ENCODE results near the gene CPO. TPM values are rescaled to one million over a fixed set of nuclear protein-coding genes. Genes with fewer than 3 reads are reported as not detected.

CPO gene
- total RNA-seq, 4 donors from 2014 or later = not detected

GRCh38 chr2:206974551-206974950 is 35.2 kb downstream of the CPO start:
- WGBS, 2 donors (ENCODE audit: low coverage in 1 of 2) = 56 to 68% methylated on average over 2 of the region's 2 CpGs
- in situ Hi-C loops (cut with MboI; ENCODE audit: low pct_ligation_motif_present in 1 of 4, low pct_unique_long_range_greater_than_20kb in 1 of 4, low sequenced_read_pairs in 3 of 4) = loop anchor here in 1 of 4 donors (10.0 kb wide), 1 partner anchor 500 kb away; no protein-coding TSS in a partner anchor
- DNase-seq = no peak

GRCh38 chr2:206978746-206979145 is 39.4 kb downstream of the CPO start:
- WGBS, 2 donors (ENCODE audit: low coverage in 1 of 2) = 80 to 93% methylated on average over 2 to 5 of the region's 5 CpGs

More at GRCh38 chr2:206974551-206974950, 35.2 kb downstream of the CPO start:
- intact Hi-C loops (cut with DNase I; ENCODE audit: low total_unique reads) = loop anchor here (10.0 kb wide), 1 partner anchor 170 kb away; no protein-coding TSS in a partner anchor
- Histone ChIP-seq H3K4me3 (no peak overlapping the region), H3K4me1 (no peaks in the 10 kb centered on the region), H3K27me3 (no peaks in the 10 kb centered on the region), H3K27ac (no peak overlapping the region), H3K9me3 (no peaks in the 10 kb centered on the region), H3K36me3 (no peaks in the 10 kb centered on the region)
- TF ChIP-seq POLR2AphosphoS5 (IDR thresholded peaks at IDR 0.05) = no peak
- no peak for TF ChIP-seq POLR2A (IDR thresholded peaks at IDR 0.05)
- TF ChIP-seq CTCF (IDR thresholded peaks at IDR 0.05) = no peak

GRCh38 chr2:206979365-206979764 is 40.0 kb downstream of the CPO start:
- no peak for DNase-seq
- H3K9me3 ChIP-seq = no peaks in the 10 kb centered on the region
- H3K27ac ChIP-seq = no peak overlapping the region
- H3K36me3 ChIP-seq = no peaks in the 10 kb centered on the region
- H3K4me1 ChIP-seq = peaks cover 0 to 16% (median 0%) of the 10 kb centered on the region in 4 donors
- WGBS, 2 donors (ENCODE audit: low coverage in 1 of 2) = 82 to 83% methylated on average over 1 to 3 of the region's 3 CpGs
- H3K27me3 ChIP-seq = no peaks in the 10 kb centered on the region
- no peak for TF ChIP-seq CTCF (IDR thresholded peaks at IDR 0.05)
- TF ChIP-seq POLR2AphosphoS5 (IDR thresholded peaks at IDR 0.05) = no peak
- TF ChIP-seq EP300 (IDR thresholded peaks at IDR 0.05; ENCODE audit: low read depth) = no peak
- no peak for TF ChIP-seq POLR2A (IDR thresholded peaks at IDR 0.05)
- no peak overlapping the region for H3K4me3 ChIP-seq
- intact Hi-C loops (cut with DNase I; ENCODE audit: low total_unique reads) = loop anchor here (10.0 kb wide), 1 partner anchor 175 kb away; no protein-coding TSS in a partner anchor
- in situ Hi-C loops (cut with MboI; ENCODE audit: low pct_ligation_motif_present in 1 of 4, low pct_unique_long_range_greater_than_20kb in 1 of 4, low sequenced_read_pairs in 3 of 4) = loop anchor here in 2 of 4 donors (10.0 to 25.0 kb wide), 2 partner anchors 292 to 495 kb away; no protein-coding TSS in a partner anchor

More at GRCh38 chr2:206978746-206979145, 39.4 kb downstream of the CPO start:
- Histone ChIP-seq H3K27ac (no peak overlapping the region), H3K27me3 (no peaks in the 10 kb centered on the region), H3K4me3 (no peak overlapping the region), H3K36me3 (no peaks in the 10 kb centered on the region), H3K4me1 (peaks cover 0 to 12% (median 0%) of the 10 kb centered on the region in 4 donors), H3K9me3 (no peaks in the 10 kb centered on the region)
- TF ChIP-seq POLR2A (IDR thresholded peaks at IDR 0.05) (no peak), POLR2AphosphoS5 (IDR thresholded peaks at IDR 0.05) (no peak), CTCF (IDR thresholded peaks at IDR 0.05) (no peak), EP300 (IDR thresholded peaks at IDR 0.05; ENCODE audit: low read depth) (no peak)
- in situ Hi-C loops (cut with MboI; ENCODE audit: low pct_ligation_motif_present in 1 of 4, low pct_unique_long_range_greater_than_20kb in 1 of 4, low sequenced_read_pairs in 3 of 4) (loop anchor here in 2 of 4 donors (10.0 to 25.0 kb wide), 2 partner anchors 291 to 496 kb away; no protein-coding TSS in a partner anchor), intact Hi-C loops (cut with DNase I; ENCODE audit: low total_unique reads) (loop anchor here (10.0 kb wide), 1 partner anchor 174 kb away; no protein-coding TSS in a partner anchor)
- no peak for DNase-seq

- in situ Hi-C loops (cut with MboI; ENCODE audit: low pct_ligation_motif_present in 1 of 4, low pct_unique_long_range_greater_than_20kb in 1 of 4, low sequenced_read_pairs in 3 of 4) = loop anchor here (5.0 to 25.0 kb wide), 4 partner anchors 293 to 497 kb away; no protein-coding TSS in a partner anchor
These were observed 40.6 kb downstream of the CPO start for GRCh38 chr2:206979922-206980321.

More at GRCh38 chr2:206979922-206980321, 40.6 kb downstream of the CPO start:
- intact Hi-C loops (cut with DNase I; ENCODE audit: low total_unique reads) = loop anchor here (10.0 kb wide), 1 partner anchor 175 kb away; no protein-coding TSS in a partner anchor
- Histone ChIP-seq H3K4me1 (peaks cover 0 to 16% (median 0%) of the 10 kb centered on the region in 4 donors), H3K27ac (no peak overlapping the region), H3K4me3 (no peak overlapping the region), H3K36me3 (no peaks in the 10 kb centered on the region), H3K9me3 (no peaks in the 10 kb centered on the region), H3K27me3 (no peaks in the 10 kb centered on the region)
- 44 to 75% methylated on average over 2 of the region's 2 CpGs for WGBS, 2 donors (ENCODE audit: low coverage in 1 of 2)
- no peak for DNase-seq
- TF ChIP-seq CTCF (IDR thresholded peaks at IDR 0.05) (no peak), POLR2AphosphoS5 (IDR thresholded peaks at IDR 0.05) (no peak), EP300 (IDR thresholded peaks at IDR 0.05; ENCODE audit: low read depth) (no peak), POLR2A (IDR thresholded peaks at IDR 0.05) (no peak)
